K562 (cell line): ENCODE data around the gene TFPI. TPM values are rescaled to one million over a fixed set of nuclear protein-coding genes. Genes with fewer than 3 reads are reported as not detected.
A peak's percentile ranks its signal among the peaks of the same experiment; 100 is the strongest.

Source experiments
- ATAC-seq: fragments of 200-7000 bp; cut with Tn5 transposase; 3 replicates; pipeline ENCODE4 v1.9.1; 2020; ENCODE audit warnings: moderate library complexity
- BruUV-seq: library from RNA; stranded (reverse); fragments of 400-500 nt; replicated peaks from 2 replicates; lab custom pipeline; 2021; lab: Mats Ljungman, UMichigan
- CTCF ChIA-PET: fragments of 300-600 bp; formaldehyde crosslinking; extraction: SDS; loops from one replicate; lab custom pipeline; 2021; ENCODE audit warnings: low intra/inter-chr PET ratio; lab: Yijun Ruan, JAX
- POLR2A ChIA-PET: fragments of 300-600, 350-650 bp; sonication (Branson Sonifier 250); formaldehyde crosslinking; extraction: SDS; loops from one replicate; lab custom pipeline; 2021; ENCODE audit warnings: antibody characterized with exemption, inconsistent platforms; lab: Yijun Ruan, JAX
- DNase-seq, 4 experiments: peaks; one replicate each; pipeline versions ENCODE4 v3.0.0 to v3.0.0-alpha.2; 2011 to 2018; ENCODE audit warnings: low spot score in 3 of 4, mixed read lengths in 3 of 4; ENCODE audit errors: extremely low read depth in 1 of 4
- FAIRE-seq: peaks from 2 replicates; lab custom pipeline; 2011; peaks lifted over from hg19 to GRCh38; lab: Jason Lieb, UNC
- H2AFZ ChIP-seq: 2 replicates; pipeline ENCODE4 v1.6.0; 2011; ENCODE audit warnings: low read depth, low read length, control low read depth, inconsistent platforms
- H3K27ac ChIP-seq: fragments of 200-600 bp; 3 replicates; pipeline ENCODE4 v1.8.0; 2011; ENCODE audit warnings: low read depth, mild to moderate bottlenecking, control low read depth, inconsistent platforms, low read length, moderate library complexity, mixed read lengths; ENCODE audit errors: extremely low read depth
- H3K27me3 ChIP-seq, 2 experiments: fragments of 300-600 bp in 1 of 2; 2 replicates in 1 of 2; 3 replicates in 1 of 2; pipeline versions ENCODE4 v1.6.0 to v1.8.0; 2011; ENCODE audit warnings: inconsistent platforms in 2 of 2, low read length in 2 of 2, mild to moderate bottlenecking in 1 of 2, mixed read lengths in 1 of 2, moderate library complexity in 1 of 2; ENCODE audit not compliant: control insufficient read depth in 2 of 2, insufficient read depth in 2 of 2
- H3K36me3 ChIP-seq: fragments of 300-600 bp; 3 replicates; pipeline ENCODE4 v1.8.0; 2011; ENCODE audit warnings: mild to moderate bottlenecking, low read length, inconsistent platforms; ENCODE audit not compliant: control insufficient read depth, insufficient read depth
- H3K4me1 ChIP-seq, 2 experiments: fragments of 200-600 bp in 1 of 2; replicated peaks in 1 of 2; 2 replicates in 1 of 2; 3 replicates in 1 of 2; pipeline versions ENCODE4 v1.5.1 to v1.8.0; 2011; ENCODE audit warnings: inconsistent platforms in 2 of 2, low read length in 2 of 2, mild to moderate bottlenecking in 1 of 2, mixed read lengths in 1 of 2, moderate library complexity in 1 of 2; ENCODE audit not compliant: control insufficient read depth in 2 of 2, insufficient read depth in 2 of 2
- H3K4me2 ChIP-seq: 2 replicates; pipeline ENCODE4 v1.6.1; 2011; ENCODE audit warnings: low read length, control low read depth, inconsistent platforms, mixed read lengths; ENCODE audit not compliant: insufficient read depth
- H3K4me3 ChIP-seq: fragments of 200-600 bp; sonication (generic), shearing (Covaris generic); 2 replicates; pipeline ENCODE4 v1.5.1; 2016; ENCODE audit warnings: control low read depth, inconsistent platforms
- H3K79me2 ChIP-seq: fragments of 200-600 bp; 3 replicates; pipeline ENCODE4 v1.8.0; 2011; ENCODE audit warnings: low read length, inconsistent platforms; ENCODE audit not compliant: control insufficient read depth, insufficient read depth
- H3K9ac ChIP-seq, 2 experiments: 2 replicates each; pipeline versions ENCODE4 v1.6.0 to v1.6.1; 2011; ENCODE audit warnings: low read depth in 2 of 2, low read length in 2 of 2, control low read depth in 1 of 2, inconsistent platforms in 1 of 2, mild to moderate bottlenecking in 1 of 2, mixed read lengths in 1 of 2; ENCODE audit not compliant: insufficient read depth in 1 of 2
- H3K9me1 ChIP-seq: one replicate; pipeline ENCODE4 v1.6.0; 2011; ENCODE audit warnings: inconsistent platforms, mild to moderate bottlenecking, low read length, moderate library complexity; ENCODE audit not compliant: control insufficient read depth, insufficient read depth
- H3K9me3 ChIP-seq: replicated peaks from 2 replicates; pipeline ENCODE4 v1.5.1; 2011; ENCODE audit warnings: low read depth, low read length, inconsistent platforms; ENCODE audit not compliant: control insufficient read depth, insufficient read depth
- H4K20me1 ChIP-seq: replicated peaks from 2 replicates; pipeline ENCODE4 v1.6.1; 2011; ENCODE audit warnings: low read length, inconsistent platforms, mixed read lengths; ENCODE audit not compliant: control insufficient read depth, insufficient read depth
- BRD4 ChIP-seq: fragments of 200-600 bp; sonication (generic); IDR thresholded peaks from 2 replicates; pipeline ENCODE4 v1.6.1; 2017; ENCODE audit warnings: inconsistent platforms
- EGR1 ChIP-seq: fragments of 450-650 bp; conservative IDR thresholded peaks from 2 replicates; pipeline ENCODE4 v1.6.1; 2017; ENCODE audit warnings: mild to moderate bottlenecking
- HEY1 ChIP-seq: fragments of 250-450 bp; sonication (Bioruptor Pico); IDR thresholded peaks from 2 replicates; pipeline ENCODE4 v1.5.0; 2020; ENCODE audit warnings: mild to moderate bottlenecking, moderate library complexity, borderline replicate concordance
- HINFP ChIP-seq: fragments of 450-650 bp; conservative IDR thresholded peaks from 2 replicates; pipeline ENCODE4 v1.6.1; 2016; ENCODE audit warnings: missing genetic modification characterization, low read depth, mild to moderate bottlenecking, control low read depth, missing compliant biosample characterization
- KDM1A ChIP-seq, 2 experiments: fragments of 450-650 bp; IDR thresholded peaks; 2 replicates each; pipeline ENCODE4 v1.6.1; 2016; ENCODE audit warnings: mild to moderate bottlenecking in 2 of 2
- MAZ ChIP-seq, 2 experiments: fragments of 450-650 bp in 1 of 2; sonication (generic) in 1 of 2; formaldehyde crosslinking; IDR thresholded peaks in 1 of 2; conservative IDR thresholded peaks in 1 of 2; 2 replicates each; pipeline versions ENCODE4 v1.4.0 to v1.5.0; 2020; ENCODE audit warnings: mild to moderate bottlenecking in 1 of 2, missing genetic modification reagents in 1 of 2
- MBD2 ChIP-seq: sonication (generic); IDR thresholded peaks from 2 replicates; pipeline ENCODE4 v1.6.1; 2016; ENCODE audit warnings: low read depth, borderline replicate concordance
- MYC ChIP-seq, 2 experiments: fragments of 250-450 bp in 1 of 2; sonication (Bioruptor Pico) in 1 of 2; IDR thresholded peaks; 2 replicates each; pipeline versions ENCODE4 v1.5.1 to v1.6.1; 2012 to 2021; ENCODE audit warnings: low read depth in 2 of 2, borderline replicate concordance in 1 of 2, improper control_type of control experiment in 1 of 2, low read length in 1 of 2, mild to moderate bottlenecking in 1 of 2, moderate library complexity in 1 of 2
- NELFE ChIP-seq: IDR thresholded peaks from 2 replicates; pipeline ENCODE4 v1.6.1; 2011; ENCODE audit warnings: mild to moderate bottlenecking; ENCODE audit not compliant: insufficient read depth, insufficient read length
- NFE2L1 ChIP-seq: fragments of 450-650 bp; IDR thresholded peaks from 2 replicates; pipeline ENCODE4 v1.6.1; 2016; ENCODE audit warnings: missing genetic modification characterization, low read depth, mild to moderate bottlenecking, missing compliant biosample characterization, moderate library complexity, borderline replicate concordance
- POLR2G ChIP-seq: fragments of 200-400 bp; formaldehyde crosslinking; IDR thresholded peaks from 2 replicates; pipeline ENCODE4 v1.6.1; 2017; ENCODE audit warnings: low read depth, mild to moderate bottlenecking, antibody characterized with exemption, low read length, moderate library complexity
- POU5F1 ChIP-seq: fragments of 150-350 bp; IDR thresholded peaks from 2 replicates; pipeline ENCODE4 v1.6.1; 2014; ENCODE audit warnings: borderline replicate concordance, low read length, low read depth, mild to moderate bottlenecking; ENCODE audit not compliant: partially characterized antibody
- RNF219 ChIP-seq: fragments of 250-450 bp; sonication (Bioruptor Pico); IDR thresholded peaks from 2 replicates; pipeline ENCODE4 v1.5.0; 2022; ENCODE audit warnings: mild to moderate bottlenecking
- TAF9B ChIP-seq: fragments of 450-650 bp; IDR thresholded peaks from 2 replicates; pipeline ENCODE4 v1.6.1; 2018; ENCODE audit warnings: mild to moderate bottlenecking; ENCODE audit not compliant: partially characterized antibody
- ZNF224 ChIP-seq: sonication (generic); formaldehyde crosslinking; IDR thresholded peaks from 2 replicates; pipeline ENCODE4 v1.8.0; 2022; ENCODE audit warnings: mild to moderate bottlenecking, missing genetic modification reagents
- ZNF384 ChIP-seq: IDR thresholded peaks from 2 replicates; pipeline ENCODE4 v1.6.1; 2012; ENCODE audit warnings: low read depth, low read length, improper control_type of control experiment
- ZNF644 ChIP-seq: fragments of 200-800 bp; sonication (Bioruptor generic); IDR thresholded peaks from 2 replicates; pipeline ENCODE4 v1.6.1; 2016; ENCODE audit warnings: low read depth, missing genetic modification characterization, missing compliant biosample characterization
- in situ Hi-C: fragments of 300-500 bp; cut with MboI; formaldehyde crosslinking; loops from 4 replicates; pipeline ENCODE4 v1.15.0; 2018; ENCODE audit warnings: inconsistent platforms, mixed read lengths
- intact Hi-C: fragments of 100-400 bp; cut with micrococcal nuclease; formaldehyde crosslinking; loops from 2 replicates; pipeline ENCODE4 v1.14.2; 2022
- polyA plus RNA-seq, 8 experiments: library from polyadenylated mRNA; depleted of rRNA in 4 of 8; stranded (reverse) in 5 of 8; unstranded in 3 of 8; fragments of >200 nt; fragmentation: Nextera tagmentation in 2 of 8; fragmentation: Illumina TruSeq in 1 of 8; extraction: Ambion mirVana in 2 of 8; extraction: Trizol in 1 of 8; gene quantifications; 2 replicates each; pipeline versions ENCODE4 v1.2.1 to v1.2.3, GENCODE V29; 2011 to 2014; ENCODE audit warnings: inconsistent platforms in 1 of 8, missing spikeins in 1 of 8
- total RNA-seq, 7 experiments: library from RNA; depleted of rRNA in 6 of 7; stranded (reverse); fragments of >200 nt in 6 of 7; fragmentation: Illumina TruSeq in 2 of 7; extraction: Trizol in 2 of 7; gene quantifications; 2 replicates each; pipeline versions ENCODE4 v1.2.1 to v1.2.3, GENCODE V29; 2011 to 2021; ENCODE audit warnings: low replicate concordance in 1 of 7

Gene TFPI
- total and polyA plus RNA-seq, 9 of the 15 experiments (the other 6 are each of a cell fraction or from before 2014, with no cell fraction given) = 53.5 to 219 (median 100) TPM

GRCh38 chr2:187544371-187545080 is 9.7 kb downstream of the TFPI start (continued):
- TF ChIP-seq NFE2L1 (tag) (no peak), KDM1A (IDR thresholded peaks at IDR 0.05) (0 out of 4 replicates have a peak, but pooled peaks of 1 of the 2 experiments have one; percentile 22), MYC (IDR thresholded peaks at IDR 0.05; ENCODE audit: low read depth, low read length) (no peak), MYC (CRISPR knock-in tag; IDR thresholded peaks at IDR 0.05; ENCODE audit: borderline replicate concordance, low read depth) (no peak)

GRCh38 chr2:187543488-187543887 is 10.7 kb downstream of the TFPI start:
- intact Hi-C loops (loop anchor here (10.0 kb wide), 1 partner anchor 949 kb away; the partner anchor contains the start of gene ITGAV), in situ Hi-C loops (no loop called here)
- Histone ChIP-seq H3K4me2 (no peak overlapping the region), H3K36me3 (peaks cover 47% of the 10 kb centered on the region), H3K4me3 (no peak overlapping the region), H3K9ac (no peak overlapping the region), H3K27me3 (no peaks in the 10 kb centered on the region), H3K79me2 (peaks cover 65% of the 10 kb centered on the region), H4K20me1 (no peaks in the 10 kb centered on the region), H3K9me3 (no peaks in the 10 kb centered on the region), H3K27ac (no peak overlapping the region), H2AFZ (no peak overlapping the region), H3K4me1 (peaks cover 0 to 12% of the 10 kb centered on the region in 2 experiments; a peak in 2 of 5 replicates), H3K9me1 (no peaks in the 10 kb centered on the region)
- ATAC-seq (no peak), DNase-seq (no peak), FAIRE-seq (no peak)
- POLR2A ChIA-PET = interaction anchor here (1.0 to 1.1 kb wide), 2 partner anchors 9 to 11 kb away, joined by 3 to 6 read pairs; no protein-coding TSS in a partner anchor
- CTCF ChIA-PET = no interaction called here
- BruUV-seq = no TSS peak
- TF ChIP-seq RNF219 (CRISPR knock-in tag) (no peak), TAF9B (no peak), MBD2 (no peak), ZNF224 (CRISPR knock-in tag) (no peak), HINFP (tag) (no peak), EGR1 (no peak), HEY1 (CRISPR knock-in tag) (no peak), ZNF644 (tag) (no peak), BRD4 (no peak), NELFE (no peak), POLR2G (no peak), POU5F1 (no peak), MAZ (CRISPR knock-in tag; conservative IDR thresholded peaks at IDR 0.05 in 1 of 2, IDR thresholded peaks at IDR 0.05 in 1 of 2) (no peak), ZNF384 (no peak)
